LNCaP clone FGC (cell line): ENCODE measurements around the gene HAUS5.
"Not testable (repeated sequence)": the region's sequence is repeated elsewhere in the genome, so short reads cannot be mapped to it uniquely, and the experiment has no call there.

Source experiments
- DNase-seq: peaks from one replicate; pipeline ENCODE4 v3.0.0-alpha.2; 2011; ENCODE audit warnings: low read depth
- H3K4me3 ChIP-seq: 2 replicates; pipeline ENCODE4 v1.5.1; 2011; ENCODE audit warnings: mild to moderate bottlenecking, low read depth, low read length, control low read depth
- CTCF ChIP-seq: IDR thresholded peaks from 2 replicates; pipeline ENCODE4 v1.5.1; 2012; ENCODE audit warnings: mild to moderate bottlenecking; ENCODE audit not compliant: control insufficient read depth, insufficient read depth; ENCODE audit errors: extremely low read depth

Gene HAUS5

GRCh38 chr19:35648017-35648961 lies 35.8 kb downstream of the HAUS5 start, which contains the start of gene COX6B1:
TSS of gene COX6B1 (plus strand) at chr19:35648323. CDS start at chr19:35651244, 2,921 bp downstream.
- no peak for TF ChIP-seq CTCF
- H3K4me3 ChIP-seq = peak within 1 kb of the TSS; percentile 81
- DNase-seq = peak; percentile 95

DNA sequence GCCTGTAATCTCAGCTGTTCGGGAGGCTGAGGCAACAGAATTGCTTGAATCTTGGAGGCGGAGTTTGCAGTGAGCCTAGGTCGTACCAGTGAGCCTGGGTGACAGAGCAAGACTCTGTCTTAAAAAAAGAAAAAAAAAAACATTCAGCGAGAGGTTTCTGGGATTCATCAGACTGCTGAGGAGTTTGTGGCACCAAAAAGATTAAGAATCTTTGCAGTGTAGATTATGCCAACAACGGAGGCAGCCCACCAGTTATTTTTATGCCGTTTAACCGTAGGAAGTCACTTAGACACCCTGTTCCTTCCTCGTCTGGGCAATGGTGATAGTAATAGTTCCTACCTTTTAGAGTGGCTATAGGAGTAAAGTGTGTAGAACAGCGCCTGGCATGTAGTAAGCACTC lies 38.0 kb downstream of the HAUS5 start:
- no peak overlapping the region for H3K4me3 ChIP-seq
- no peak for DNase-seq
- no peak for TF ChIP-seq CTCF

DNA sequence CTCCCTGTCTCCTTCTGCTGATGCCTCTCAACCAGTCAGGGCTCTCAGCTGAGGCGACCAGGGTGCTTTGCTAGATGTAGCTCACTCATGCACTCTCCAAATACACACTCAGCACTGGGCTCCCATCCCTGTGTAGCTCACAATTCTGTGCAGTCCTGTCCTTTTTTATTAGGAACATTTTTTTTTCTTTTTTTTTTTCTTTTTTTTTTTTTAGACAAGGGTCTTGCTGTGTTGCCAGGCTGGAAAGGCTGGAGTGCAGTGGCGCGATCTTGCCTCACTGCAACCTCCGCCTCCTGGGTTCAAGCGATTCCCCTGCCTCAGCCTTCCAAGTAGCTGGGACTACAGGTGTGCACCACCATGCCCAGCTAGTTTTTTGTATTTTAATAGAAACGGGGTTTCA lies 42.3 kb downstream of the HAUS5 start:
- not testable (repeated sequence) for DNase-seq, H3K4me3 ChIP-seq

DNA sequence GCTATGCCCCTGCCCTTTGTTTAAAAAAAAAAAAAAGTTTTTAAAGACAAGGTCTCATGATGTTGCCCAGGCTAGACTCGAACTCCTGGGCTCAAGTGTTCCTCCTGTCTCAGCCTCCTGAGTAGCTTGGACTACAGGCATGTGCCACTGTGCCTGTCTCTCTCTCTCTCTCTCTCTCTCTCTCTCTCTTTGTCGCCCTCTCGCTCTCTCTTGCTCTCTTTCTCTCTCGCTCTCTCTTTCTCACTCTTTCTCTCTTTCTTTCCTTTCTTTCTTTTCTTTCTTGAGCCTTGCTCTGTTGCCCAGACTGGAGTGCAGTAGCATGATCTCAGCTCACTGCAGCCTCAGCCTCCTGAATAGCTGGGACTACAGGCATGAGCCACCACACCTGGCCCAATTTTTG lies 43.1 kb downstream of the HAUS5 start:
- no peak for TF ChIP-seq CTCF
- H3K4me3 ChIP-seq = no peak overlapping the region
- no peak for DNase-seq

- no peak for TF ChIP-seq CTCF
- no peak overlapping the region for H3K4me3 ChIP-seq
- DNase-seq = no peak
These were observed 44.2 kb downstream of the HAUS5 start for GRCh38 chr19:35656700-35657099.

- DNase-seq = no peak
- no peak overlapping the region for H3K4me3 ChIP-seq
- no peak for TF ChIP-seq CTCF
These were observed 45.6 kb downstream of the HAUS5 start for GRCh38 chr19:35657904-35658700.

DNA sequence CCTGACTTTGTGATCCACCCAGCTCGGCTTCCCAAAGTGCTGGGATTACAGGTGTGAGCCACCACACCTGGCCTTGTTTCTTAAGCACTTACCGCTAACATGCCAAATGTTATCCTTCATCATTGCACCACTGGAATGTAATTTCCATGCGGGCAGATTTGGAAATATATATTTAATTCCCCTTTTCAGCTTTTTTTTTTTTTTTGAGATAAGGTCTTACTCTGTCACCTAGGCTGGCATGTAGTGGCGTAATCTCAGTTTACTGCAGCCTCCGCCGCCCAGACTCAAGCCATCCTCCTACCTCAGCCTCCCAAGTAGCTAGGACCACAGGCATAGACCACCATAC lies 49.4 kb downstream of the HAUS5 start:
- H3K4me3 ChIP-seq = no peak overlapping the region
- no peak for TF ChIP-seq CTCF
- DNase-seq = no peak
